GM18858 (cell line): ENCODE measurements around the gene DPP3.
"Not testable (repeated sequence)": the region's sequence is repeated elsewhere in the genome, so short reads cannot be mapped to it uniquely, and the experiment has no call there.

Experiments
- ATAC-seq: cut with Tn5 transposase; IDR thresholded peaks from one replicate; pipeline ENCODE4 v1.9.1; 2021; ENCODE audit not compliant: unreplicated experiment

Gene DPP3

DNA sequence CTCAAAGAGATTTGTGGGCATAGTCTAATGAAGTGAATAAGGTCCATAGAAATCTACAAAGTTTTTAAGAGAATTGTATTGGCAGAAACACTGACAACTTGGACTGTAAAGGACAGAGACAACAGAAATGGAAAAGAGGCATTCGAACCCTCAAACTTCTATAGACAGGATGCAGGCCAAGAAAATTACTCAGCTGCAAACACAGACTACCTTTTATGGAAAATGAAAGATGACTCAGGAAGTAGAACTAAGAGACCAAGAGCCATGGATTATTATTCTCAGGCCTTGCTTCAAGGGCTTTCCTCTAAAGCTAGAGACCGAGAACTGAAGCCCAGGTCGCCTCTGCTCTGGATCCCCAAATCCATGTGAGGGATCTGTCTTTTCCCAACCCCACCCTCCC, 17.3 kb upstream of the DPP3 start:
- ATAC-seq, result no peak

DNA sequence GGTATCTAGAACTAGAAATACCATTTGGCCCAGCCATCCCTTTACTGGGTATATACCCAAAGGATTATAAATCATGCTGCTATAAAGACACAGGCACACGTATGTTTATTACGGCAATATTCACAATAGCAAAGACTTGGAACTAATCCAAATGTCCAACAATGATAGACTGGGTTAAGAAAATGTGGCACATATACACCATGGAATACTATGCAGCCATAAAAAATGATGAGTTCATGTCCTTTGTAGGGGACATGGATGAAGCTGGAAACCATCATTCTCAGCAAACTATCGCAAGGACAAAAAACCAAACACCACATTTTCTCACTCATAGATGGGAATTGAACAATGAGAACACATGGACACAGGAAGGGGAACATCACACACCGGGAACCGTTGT, 16.1 kb upstream of the DPP3 start:
- ATAC-seq, result not testable (repeated sequence)

DNA sequence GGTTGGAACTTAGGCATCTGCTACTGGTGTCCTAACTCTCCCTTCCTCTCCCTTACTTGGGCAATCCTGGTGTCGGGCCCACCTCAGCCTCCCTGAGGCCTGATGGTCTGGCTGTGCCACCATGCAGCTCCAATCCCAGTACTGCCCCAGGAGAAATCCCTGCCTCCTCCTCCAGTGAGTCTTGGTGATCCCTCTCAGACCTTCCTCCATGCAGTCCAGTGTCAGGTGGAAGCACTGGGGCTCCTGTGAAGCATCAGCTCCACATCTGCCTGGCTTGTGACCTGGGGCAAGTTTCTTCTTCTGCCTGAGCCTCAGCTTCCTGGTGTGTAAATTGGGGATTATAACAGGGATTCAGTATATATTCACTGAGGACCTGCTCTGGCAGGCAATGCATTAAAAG, 15.3 kb upstream of the DPP3 start:
- no peak for ATAC-seq

DNA sequence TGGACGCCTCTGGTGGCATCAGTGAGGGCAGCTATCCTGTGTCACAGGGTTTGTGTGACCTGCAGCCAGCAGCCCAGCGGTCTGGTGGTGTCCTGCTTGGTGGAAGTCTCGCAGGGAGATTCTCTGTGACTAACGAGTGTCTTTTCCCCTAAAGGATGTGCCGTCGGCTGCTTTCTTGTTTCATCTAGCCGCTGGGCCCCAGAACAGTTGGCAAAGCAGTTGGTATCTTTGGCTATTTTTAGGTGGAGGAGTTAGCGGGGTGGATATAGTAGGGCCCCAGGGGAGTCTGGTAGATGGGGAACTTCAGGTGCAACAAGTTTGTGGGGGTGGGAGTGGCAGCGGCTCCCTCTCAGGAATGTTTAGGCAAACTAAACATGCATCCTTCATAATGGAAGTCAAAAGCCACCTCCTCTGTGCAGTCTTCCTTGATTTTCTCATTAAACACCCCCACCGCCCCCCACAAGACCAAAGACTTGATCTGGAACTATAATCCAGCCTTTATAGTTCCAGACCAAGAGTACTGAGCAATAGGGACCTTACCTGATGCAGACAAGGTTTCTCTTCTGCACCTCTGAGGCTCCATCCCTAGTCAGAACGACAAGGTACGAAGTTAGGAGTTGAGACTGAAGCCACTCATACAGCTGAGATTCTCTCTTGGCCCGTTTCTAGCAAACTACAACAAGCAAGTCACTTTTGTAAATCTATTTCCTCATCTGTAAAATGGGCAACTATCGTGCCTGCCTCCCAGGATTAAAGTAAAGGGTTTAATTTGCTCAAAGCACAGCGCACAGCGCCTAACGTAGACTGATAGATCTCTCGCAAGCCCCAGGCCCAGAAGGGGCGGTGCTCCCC, 14.6 kb upstream of the DPP3 start:
- ATAC-seq, result no peak

DNA sequence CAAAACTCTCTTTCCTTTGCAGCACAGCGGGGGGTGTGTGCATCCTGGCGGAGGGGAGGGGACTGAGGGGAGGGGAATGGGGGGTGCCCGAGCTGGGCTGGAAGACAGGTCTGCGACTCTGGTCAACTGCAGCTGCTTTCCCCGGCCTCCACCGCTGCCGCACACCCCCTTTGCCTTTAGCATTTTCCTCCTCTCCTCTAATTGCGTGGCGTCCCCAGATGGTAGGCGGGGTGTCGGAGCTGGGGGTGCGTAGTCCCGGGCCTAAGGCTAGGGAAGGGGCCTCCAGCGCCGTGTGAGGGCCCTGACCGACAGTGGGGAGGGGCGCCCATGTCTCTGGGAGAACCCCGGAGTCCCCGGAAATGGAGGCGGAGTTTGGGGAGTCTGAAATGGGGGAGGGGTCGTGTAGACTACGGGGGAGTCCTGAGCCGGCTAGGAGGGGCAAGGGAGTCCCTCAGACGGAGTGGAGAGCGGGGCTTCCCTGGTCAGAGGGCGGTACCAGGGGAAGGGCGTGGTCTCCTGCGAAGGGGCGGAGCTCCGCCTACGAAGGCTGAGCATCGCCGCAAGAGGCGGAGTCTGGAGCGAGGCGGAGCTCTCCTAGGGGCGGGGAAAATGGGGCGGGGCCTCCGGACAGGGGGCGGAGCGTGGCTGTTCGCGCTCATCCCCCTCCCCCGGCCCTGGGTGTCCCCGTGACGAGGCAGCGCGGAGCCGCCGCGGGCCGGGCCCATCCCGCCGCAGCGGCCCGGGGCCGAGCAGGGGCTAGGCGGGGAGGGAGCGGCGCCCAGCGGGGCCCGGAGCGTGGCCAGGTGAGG, 13.8 kb upstream of the DPP3 start, which contains the start of gene PELI3:
TSS of gene PELI3 (plus strand) at position 681 of the 809 bp plus-strand sequence. CDS start 1,224 bp downstream, outside the sequence.
- no peak for ATAC-seq

DNA sequence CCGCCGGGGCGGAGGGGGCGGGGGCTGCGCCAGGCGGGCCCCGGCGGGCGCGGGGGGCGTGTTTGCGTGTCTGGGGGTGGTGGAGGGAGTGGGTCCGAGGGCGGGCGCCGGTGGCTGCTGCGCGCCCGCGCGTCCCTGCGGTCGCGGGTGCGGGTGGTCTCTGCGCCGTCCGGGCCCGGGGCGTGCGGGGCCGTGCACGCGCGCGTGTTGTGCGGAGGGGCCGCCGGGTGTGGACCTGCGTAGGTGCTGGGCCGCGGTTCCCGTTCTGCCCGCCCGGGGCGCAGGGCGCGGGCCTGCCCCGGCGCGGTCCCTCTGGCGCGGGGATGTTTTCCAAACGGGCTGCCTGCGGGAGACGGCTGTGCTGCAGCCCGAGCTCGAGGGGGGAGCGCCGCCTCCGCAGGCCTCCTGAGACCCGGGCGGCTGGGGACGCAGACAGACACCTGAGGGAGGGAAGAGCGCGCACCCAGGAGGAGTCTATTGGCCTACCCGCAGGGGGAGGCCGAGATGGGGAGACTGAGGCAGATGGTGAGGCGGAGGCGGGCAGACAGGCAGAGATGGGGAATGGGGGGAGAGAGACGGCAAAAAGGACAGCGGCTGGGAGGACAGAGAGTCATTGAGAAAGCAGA, 13.1 kb upstream of the DPP3 start:
- no peak for ATAC-seq

DNA sequence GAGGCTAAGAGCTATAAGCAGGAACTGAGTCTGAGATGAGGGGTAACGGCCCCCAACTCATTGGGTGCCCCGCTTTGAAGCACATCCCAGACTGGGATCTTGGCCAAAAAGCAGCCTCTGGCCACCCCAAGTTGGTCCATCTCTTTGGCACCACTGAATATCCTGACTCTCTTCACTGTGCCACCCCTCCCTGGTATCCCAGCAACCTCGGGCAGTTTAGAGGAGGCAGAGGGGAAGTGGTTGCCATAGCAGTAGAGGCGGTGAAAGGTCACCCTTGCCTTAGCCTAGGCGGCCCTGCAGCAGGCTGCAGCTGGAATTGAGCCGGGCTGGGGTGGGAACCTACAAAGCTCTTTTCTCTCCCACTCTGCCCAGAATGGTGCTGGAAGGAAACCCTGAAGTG, 12.5 kb upstream of the DPP3 start:
- ATAC-seq, result no peak

DNA sequence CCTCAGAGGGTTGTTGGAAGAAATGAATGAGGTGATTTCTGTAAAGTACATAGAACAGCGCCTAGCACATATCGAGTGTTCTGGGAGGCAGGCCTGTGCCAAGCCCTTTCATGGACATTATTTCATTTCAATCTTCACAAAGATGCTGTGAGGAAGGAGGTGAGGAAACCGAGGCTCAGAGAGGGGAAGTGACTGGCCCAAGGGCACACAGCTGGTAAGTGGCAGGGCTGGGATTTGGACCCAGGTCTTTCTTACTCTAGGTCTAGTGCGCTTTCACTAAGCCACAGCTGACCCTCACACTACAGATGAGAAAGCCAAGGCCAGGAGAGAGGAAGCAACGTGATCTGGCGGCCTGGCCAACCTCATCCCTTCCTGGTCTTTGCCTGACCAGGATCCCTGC, 11.5 kb upstream of the DPP3 start:
- no peak for ATAC-seq

DNA sequence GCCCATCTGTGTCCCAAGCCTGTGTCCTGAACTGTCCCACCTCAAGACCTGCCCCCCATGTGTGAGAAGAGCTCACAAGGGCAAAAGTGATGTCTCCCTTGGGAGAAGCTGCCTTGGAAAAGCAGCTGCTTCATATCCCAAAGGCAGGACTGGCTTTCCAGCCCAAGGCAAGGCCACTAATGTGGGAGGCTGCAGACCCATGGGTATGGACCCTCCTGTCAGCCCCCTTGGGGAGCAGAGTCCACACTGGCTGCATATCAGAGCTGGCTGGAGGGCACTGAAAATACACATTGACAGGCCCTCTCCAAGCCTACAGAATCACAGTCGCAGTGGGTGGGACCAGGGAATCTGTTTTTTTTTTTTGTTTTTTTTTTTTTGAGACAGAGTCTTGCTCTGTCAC, 10.8 kb upstream of the DPP3 start:
- ATAC-seq, result no peak

DNA sequence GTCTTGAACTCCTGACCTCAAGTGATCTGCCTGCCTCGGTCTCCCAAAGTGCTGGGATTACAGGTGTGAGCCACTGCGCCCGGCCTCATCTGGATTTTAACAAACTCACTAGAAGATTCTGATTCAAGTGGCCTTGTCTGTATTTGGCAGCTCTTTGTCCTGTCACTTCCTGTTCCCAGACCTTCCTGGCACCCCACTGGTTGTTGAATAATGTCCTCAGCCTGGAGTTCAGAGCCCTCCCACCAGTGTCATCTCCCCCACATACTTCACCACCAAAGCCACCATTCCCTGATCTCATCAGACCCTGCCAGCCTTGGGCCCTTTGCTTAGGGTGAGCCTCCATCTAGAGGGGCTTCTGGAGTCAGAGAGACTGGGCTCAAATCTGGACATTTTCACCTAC, 10.2 kb upstream of the DPP3 start:
- ATAC-seq, result no peak

DNA sequence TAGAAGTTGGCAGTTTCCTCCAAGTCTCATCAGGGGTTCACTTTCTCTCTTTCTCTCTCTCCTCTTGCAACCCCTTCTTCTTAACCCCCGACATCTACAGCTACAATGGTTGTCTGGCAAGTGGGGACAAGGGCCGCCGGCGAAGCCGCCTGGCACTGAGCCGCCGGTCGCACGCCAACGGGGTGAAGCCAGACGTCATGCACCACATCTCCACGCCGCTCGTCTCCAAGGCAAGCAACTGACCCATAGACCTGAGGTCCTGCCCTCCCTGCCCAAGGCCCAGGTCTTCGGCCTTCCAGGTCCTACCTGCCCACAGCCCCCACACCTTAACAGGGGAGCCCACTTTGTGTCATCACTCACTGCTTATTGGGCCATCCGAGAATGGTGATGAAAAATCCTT, 9.1 kb upstream of the DPP3 start:
- ATAC-seq, result no peak

DNA sequence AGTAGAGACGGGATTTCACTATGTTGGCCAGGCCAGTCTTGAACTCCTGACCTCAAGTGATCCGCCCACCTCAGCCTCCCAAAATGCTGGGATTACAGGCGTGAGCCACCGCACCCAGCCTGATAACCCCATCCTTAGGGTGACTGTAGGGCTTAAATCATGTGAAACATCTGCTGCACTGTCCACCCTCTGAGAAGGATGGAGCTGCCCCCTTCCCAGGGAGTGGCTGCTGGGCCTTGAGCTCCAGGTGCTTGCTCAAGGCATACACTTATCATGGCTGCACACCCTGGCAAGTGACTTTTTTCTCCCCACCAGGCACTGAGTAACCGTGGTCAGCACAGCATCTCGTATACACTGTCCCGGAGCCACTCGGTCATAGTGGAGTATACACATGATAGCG, 8.2 kb upstream of the DPP3 start:
- ATAC-seq, result no peak

DNA sequence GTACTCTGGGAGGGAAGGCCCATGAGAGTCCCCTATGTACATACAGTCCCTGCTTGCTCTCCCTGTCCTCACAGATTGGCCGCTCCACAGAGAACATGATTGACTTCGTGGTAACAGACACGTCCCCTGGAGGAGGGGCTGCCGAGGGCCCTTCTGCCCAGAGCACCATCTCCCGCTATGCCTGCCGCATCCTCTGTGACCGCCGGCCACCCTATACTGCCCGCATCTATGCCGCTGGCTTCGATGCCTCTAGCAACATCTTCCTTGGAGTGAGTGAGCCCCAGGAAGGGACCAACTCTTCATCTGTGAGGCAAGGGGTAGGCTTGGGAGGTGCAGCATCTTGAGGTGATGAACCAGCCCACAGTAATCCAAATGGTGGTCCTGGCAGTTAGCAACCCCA, 7.1 kb upstream of the DPP3 start:
- ATAC-seq, result no peak

DNA sequence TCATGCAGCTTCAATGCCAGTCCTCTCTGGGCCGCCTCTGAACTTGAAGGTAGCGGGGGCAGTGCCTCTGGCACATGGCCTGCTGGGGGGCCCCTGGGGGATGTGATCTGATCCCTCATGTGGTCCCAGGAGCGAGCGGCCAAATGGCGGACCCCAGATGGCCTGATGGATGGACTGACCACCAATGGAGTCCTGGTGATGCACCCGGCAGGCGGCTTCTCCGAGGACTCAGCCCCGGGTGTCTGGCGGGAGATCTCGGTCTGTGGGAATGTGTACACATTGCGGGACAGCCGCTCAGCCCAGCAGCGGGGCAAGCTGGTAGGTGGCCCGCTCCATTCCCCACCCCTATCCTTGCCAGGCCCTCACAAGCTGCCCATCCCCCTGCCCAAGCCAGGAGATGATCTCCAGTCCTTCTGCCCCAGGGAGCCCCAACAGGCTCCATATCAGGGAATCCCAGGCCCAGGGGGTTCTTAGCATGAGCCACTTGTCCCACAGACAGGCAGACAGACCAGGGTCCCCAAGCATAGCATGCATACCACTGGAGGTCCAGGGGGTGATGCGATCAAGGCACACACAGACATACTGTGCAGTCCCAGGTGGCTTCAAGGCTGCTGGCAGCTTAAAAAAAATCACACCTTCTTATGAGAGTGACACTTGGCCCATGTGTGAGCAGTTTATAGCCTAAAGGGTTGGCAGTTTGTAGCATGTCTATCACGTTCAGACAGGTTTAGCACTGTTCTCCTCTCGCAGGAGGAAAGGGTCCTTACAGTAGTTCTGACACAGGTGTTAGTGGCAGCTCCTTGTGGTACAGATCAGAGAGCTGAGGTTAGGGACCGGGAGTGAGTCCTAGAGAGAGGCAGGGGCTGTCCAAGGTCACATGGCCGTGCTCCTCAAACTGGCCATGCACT, 6.4 kb upstream of the DPP3 start:
- no peak for ATAC-seq

DNA sequence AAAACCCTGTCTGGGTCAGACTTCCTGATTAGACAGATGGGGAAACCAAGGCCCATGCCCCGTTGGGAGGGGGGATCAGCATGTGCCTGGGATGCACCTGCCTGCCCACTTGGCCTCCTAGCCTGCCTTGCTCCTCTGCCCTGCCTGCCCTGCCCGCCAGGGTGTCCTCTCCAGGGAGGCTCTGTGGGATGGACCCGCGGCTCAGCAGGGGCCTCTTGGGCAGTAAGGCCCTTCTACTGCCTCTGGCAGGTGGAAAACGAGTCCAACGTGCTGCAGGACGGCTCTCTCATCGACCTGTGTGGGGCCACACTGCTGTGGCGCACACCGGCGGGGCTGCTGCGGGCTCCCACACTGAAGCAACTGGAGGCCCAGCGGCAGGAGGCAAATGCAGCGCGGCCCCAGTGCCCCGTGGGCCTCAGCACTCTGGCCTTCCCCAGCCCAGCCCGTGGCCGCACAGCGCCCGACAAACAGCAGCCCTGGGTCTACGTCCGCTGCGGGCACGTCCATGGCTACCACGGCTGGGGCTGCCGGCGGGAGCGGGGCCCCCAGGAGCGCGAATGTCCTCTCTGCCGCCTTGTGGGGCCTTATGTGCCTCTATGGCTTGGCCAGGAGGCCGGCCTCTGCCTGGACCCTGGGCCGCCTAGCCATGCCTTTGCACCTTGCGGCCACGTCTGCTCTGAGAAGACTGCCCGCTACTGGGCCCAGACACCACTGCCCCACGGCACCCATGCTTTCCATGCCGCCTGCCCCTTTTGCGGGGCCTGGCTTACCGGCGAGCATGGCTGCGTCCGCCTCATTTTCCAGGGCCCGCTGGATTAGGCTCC, 4.7 kb upstream of the DPP3 start:
- no peak for ATAC-seq

DNA sequence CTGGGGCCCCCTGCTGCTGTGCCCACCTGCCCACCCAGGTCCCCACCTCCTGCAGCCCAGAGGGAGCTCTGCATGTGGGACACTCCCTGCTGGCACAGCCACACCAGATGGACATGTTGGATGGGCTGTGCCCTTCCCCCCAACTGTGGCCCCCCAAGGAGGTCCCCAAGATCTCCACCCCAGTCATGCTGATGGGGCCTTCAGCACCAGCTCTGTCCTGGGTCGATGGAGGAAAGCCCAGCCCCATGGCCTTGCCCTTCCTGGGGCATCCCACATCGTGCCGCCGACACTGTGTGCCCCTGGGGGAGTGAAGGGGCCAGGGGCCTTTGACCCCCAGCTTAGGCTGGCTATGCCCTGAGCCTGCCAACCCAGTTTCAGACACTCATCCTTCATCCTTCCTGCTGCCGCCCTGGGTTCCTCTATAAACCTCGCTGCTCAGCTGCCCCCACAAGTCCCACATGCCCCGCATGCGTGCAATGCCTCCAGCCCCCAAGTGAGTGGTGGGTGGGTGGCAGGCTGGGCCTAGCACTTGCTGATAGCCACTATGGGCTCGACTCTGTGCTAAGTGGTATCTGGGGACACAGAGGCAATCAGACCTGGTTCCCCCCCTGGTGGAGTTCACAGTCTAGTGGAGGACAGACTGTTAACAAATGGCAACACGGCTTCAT, 3.9 kb upstream of the DPP3 start:
- ATAC-seq, result no peak

DNA sequence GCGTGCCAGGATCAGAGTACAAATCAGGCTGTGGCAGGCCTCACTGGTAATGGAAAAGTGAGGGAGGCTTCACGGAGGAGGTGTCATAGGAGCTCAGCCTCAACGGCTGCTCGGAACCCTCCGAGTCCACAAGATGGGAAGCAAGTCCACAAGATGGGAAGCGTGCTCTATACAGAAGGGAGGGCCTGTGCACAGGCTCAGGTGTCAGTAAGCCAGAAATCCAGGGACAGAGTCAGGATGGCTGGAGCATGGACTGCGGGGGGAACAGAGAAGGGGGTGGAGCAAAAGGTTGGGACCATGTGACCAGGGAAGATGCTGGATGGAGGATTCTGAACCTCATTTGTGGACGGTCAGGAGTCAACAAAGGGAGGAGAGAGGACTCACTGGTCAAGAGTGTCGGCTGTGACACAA, 3.4 kb upstream of the DPP3 start:
- no peak for ATAC-seq

DNA sequence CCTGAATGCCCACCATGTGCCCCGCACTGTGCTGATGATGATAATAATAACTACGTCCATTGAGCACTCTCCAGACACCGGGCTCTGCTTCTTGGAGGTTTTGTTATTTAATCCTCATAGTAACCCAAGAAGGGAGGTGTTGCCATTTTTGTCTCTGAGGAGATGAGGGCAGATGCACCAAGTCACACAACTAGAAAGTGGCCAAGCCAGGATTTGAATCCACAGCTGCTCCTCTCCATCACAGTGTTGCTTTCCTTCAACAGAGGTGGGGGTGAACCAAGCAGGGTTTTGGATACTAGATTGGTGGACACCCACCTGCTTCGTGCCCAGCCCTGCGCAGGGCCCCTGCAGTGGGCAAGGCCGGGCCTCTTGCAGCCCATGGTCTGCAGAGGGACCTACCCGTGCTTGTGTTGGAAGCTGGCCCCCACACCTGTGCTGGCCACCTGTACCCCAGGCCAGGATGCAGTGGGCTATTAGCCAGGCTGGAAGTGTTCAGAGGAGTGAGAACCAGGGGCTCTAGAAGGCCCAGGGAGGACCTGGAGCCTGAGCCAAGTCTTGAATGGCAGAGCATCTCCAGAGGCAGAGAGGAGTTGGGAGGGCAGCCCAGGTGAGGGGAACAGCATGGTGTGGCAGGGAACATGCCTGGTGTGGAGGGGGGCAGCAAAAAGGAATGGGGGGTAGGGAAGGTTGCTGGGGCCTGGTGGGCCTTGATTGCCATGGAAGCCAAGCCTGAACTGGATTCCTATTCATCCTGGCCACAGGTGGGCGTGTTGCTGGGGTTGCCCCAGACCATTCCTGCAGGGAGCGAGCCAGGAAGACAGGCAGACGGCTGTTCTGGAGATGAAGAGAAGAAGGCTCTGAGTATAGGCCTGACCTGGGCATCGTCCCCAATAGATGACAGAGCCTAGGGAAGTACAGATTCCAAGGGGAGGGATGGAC, 2.7 kb upstream of the DPP3 start:
- ATAC-seq, result no peak
